Right renal pelvis (tissue), 4 donors: ENCODE data around the gene PANX3. TPM values are rescaled to one million over a fixed set of nuclear protein-coding genes. Genes with fewer than 3 reads are reported as not detected.

ENCODE experiments used
- DNase-seq, 4 donors: peaks; one replicate each; pipeline ENCODE4 v3.0.0-alpha.2; 2013; ENCODE audit warnings: low read depth in 4 of 4, low spot score in 3 of 4, missing footprints in 1 of 4
- polyA plus RNA-seq, 4 donors: library from polyadenylated mRNA; unstranded; fragments of 120-200 nt; gene quantifications; one replicate each; pipeline ENCODE4 v1.2.1, GENCODE V29; 2013; ENCODE audit not compliant: insufficient read length in 4 of 4

PANX3 gene
- polyA plus RNA-seq, 4 donors, result 0.03 TPM; not detected in 3

DNA sequence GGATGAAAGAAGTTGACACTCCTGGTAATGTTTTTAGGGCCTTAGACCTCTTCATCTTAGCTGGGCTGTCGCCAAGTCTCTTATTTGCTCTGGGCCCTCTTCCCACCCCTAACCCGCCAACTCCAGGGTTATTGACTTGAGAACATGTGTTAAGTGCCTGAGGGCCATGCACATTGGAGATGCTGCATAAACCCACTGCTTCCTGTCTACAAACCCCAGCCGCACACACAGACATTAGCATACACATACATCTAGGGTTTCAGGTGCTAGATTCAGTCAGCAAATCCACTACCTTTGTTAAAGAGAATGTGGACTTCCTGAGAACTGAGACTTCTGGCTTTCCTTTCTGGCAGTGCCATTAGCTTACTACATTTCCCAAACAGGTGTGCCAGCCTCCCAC lies 817 bp downstream of the PANX3 start:
- DNase-seq, result no peak

- DNase-seq, result peak in 1 of 4 donors; percentile 12
These were observed 1.5 kb downstream of the PANX3 start for GRCh38 chr11:124612567-124613246.

GRCh38 chr11:124618863-124619262 lies 7.6 kb downstream of the PANX3 start:
- no peak for DNase-seq

- peak; percentile 84 to 92 (median 88) for DNase-seq
These were observed 11.6 kb downstream of the PANX3 start, which contains the start of gene TBRG1 for GRCh38 chr11:124622531-124623451. TSS of gene TBRG1 (plus strand) at chr11:124622864. CDS start at chr11:124623084, 220 bp downstream.

GRCh38 chr11:124623861-124624525 lies 12.8 kb downstream of the PANX3 start:
- DNase-seq, result no peak

DNA sequence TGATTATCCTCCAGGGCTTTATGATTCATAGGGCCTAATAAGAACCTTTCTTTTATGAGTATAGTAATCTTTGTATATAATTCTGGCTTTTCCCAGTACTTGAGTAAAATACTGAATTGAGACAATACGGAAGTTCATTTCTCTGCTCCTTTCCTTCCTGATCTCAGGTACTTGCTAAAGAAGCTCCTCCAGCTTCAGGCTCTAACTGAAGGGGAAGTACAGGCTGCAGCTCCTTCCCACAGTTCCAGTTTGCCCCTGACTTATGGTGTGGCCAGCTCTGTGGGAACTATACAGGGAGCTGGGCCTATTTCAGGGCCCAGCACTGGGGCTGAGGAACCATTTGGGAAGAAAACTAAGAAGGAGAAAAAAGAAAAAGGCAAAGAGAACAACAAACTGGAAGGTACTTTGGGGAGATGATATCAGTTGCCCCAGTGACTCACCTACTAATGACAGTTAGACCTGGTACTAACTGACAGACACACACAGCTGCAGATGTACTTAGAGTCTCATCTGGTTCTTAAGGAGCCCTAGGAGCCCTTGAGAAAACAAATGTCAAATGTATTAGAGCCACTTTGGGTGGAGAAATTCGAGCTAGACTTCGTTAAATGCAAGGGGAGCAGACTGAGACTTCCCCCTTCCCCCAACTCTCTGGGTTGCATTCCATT lies 14.4 kb downstream of the PANX3 start:
- no peak for DNase-seq

GRCh38 chr11:124627546-124627945 lies 16.3 kb downstream of the PANX3 start:
- DNase-seq, result no peak

- DNase-seq, result no peak
These were observed 18.7 kb downstream of the PANX3 start for GRCh38 chr11:124629961-124630360.

DNA sequence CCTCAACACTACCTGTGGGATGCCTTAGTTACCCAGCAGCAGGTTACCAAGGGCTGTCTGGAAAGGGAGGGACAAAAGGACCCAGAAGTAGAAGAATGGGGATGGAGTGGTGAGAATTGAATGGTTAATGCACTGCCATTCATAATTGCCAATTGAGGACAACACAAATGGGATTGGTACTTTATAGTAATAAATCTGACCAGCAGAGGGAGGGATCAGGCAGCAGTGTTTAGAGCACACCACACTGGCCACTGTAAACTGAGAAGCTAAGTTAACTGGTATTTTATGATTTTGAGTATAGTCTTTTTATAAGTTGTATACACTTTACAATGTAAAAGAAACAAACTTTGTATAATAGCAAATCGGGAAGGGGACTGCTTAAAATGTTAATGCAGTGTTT lies 22.1 kb downstream of the PANX3 start:
- DNase-seq, result no peak

- peak in 1 of 4 donors; percentile 27 for DNase-seq
These were observed 24.7 kb downstream of the PANX3 start for GRCh38 chr11:124635932-124636331.

GRCh38 chr11:124638500-124638899 lies 27.3 kb downstream of the PANX3 start:
- no peak for DNase-seq

DNA sequence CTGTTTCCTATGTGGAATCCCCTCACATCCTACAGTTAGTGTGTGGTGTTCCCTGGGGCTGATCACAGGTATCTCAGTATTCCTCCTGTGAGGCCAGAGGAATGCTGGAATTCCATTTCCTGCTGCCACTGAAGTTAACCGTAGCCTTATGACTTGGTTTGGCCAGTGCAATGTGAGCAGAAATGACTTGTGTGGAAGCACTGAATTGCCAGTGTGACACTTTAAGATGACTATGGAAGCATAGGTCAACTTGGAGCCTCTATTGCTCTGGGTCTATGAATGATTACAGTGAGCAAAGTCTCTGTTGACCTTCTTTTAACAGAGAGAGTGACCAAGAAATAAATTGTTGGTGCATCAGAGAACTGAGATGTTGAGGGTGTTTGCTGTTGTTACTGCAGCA lies 28.0 kb downstream of the PANX3 start:
- no peak for DNase-seq

DNA sequence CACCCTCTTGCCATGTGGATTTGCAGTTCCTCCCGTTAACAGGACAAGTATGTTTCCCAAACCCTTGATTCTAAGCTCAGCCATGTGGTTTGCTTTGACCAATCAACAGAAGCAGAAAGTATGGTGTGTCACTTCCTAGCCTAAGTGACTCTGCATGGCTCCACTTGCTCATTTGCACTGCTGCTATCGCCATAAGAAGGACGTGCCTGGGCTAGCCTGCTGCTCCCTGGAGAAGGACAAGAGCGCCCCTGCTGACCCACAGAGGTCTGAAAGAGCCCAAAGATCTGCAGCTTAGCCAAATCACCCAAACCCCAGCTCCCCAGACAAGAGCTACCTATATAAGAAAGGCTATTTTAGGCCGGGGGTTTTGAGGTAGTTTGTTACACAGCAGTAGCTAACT lies 29.4 kb downstream of the PANX3 start:
- no peak for DNase-seq

- no peak for DNase-seq
These were observed 31.4 kb downstream of the PANX3 start for GRCh38 chr11:124642628-124643027.

GRCh38 chr11:124643042-124643604 lies 31.9 kb downstream of the PANX3 start:
- no peak for DNase-seq

- DNase-seq, result no peak
These were observed 32.6 kb downstream of the PANX3 start for GRCh38 chr11:124643605-124644425.

GRCh38 chr11:124644426-124645280 lies 33.4 kb downstream of the PANX3 start:
- DNase-seq, result peak in 3 of 4 donors; percentile 31 to 52 (median 41)

- no peak for DNase-seq
These were observed 34.9 kb downstream of the PANX3 start for GRCh38 chr11:124646148-124646547.
